ENCODE measurements around the gene FGF5. TPM values are rescaled to one million over a fixed set of nuclear protein-coding genes. Genes with fewer than 3 reads are reported as not detected.

The FGF5 gene
- total RNA-seq, 1 donor from 2014 or later = 2.1 TPM

GRCh38 chr4:80254114-80254513 lies 12.3 kb upstream of the FGF5 start:
- TF ChIP-seq EZH2 (IDR thresholded peaks at IDR 0.05; ENCODE audit: insufficient read depth, low read length) = no peak
- no peak for TF ChIP-seq CTCF (IDR thresholded peaks at IDR 0.05; ENCODE audit: insufficient read depth, low read depth, low read length)
- Histone ChIP-seq H3K27ac (ENCODE audit: low read depth, low read length) (no peak overlapping the region), H3K9ac (ENCODE audit: low read length) (no peak overlapping the region), H3K27me3 (ENCODE audit: insufficient read depth, low read length) (no peaks in the 10 kb centered on the region), H2AFZ (ENCODE audit: low read depth, low read length) (no peak overlapping the region), H3K9me3 (ENCODE audit: insufficient read depth, low read depth, low read length) (no peaks in the 10 kb centered on the region), H4K20me1 (ENCODE audit: insufficient read depth, low read length) (no peaks in the 10 kb centered on the region), H3K36me3 (ENCODE audit: insufficient read depth, low read length) (no peaks in the 10 kb centered on the region), H3K4me1 (ENCODE audit: insufficient read depth, low read length) (no peaks in the 10 kb centered on the region), H3K79me2 (ENCODE audit: insufficient read depth, low read length) (no peaks in the 10 kb centered on the region), H3K4me2 (ENCODE audit: low read length) (no peak overlapping the region), H3K4me3 (ENCODE audit: insufficient read depth, low read depth, low read length) (no peak overlapping the region)
- peaks cover 12% of the 10 kb centered on the region for H3K27me3 Mint-ChIP-seq (ENCODE audit: low read depth, unreplicated experiment)
- no peak overlapping the region for H3K4me3 Mint-ChIP-seq (ENCODE audit: unreplicated experiment)
- H3K36me3 Mint-ChIP-seq (ENCODE audit: low read depth, unreplicated experiment) = no peaks in the 10 kb centered on the region
- no peak for FAIRE-seq
- no peaks in the 10 kb centered on the region for H3K4me1 Mint-ChIP-seq (ENCODE audit: low read depth, unreplicated experiment)
- DNase-seq (ENCODE audit: low read depth) = no peak
- no peak overlapping the region for H3K27ac Mint-ChIP-seq (ENCODE audit: unreplicated experiment)
- H3K9me3 Mint-ChIP-seq (ENCODE audit: unreplicated experiment) = no peaks in the 10 kb centered on the region

GRCh38 chr4:80255329-80256095 lies 11.0 kb upstream of the FGF5 start:
- Histone ChIP-seq H4K20me1 (ENCODE audit: insufficient read depth, low read length) (no peaks in the 10 kb centered on the region), H3K4me3 (ENCODE audit: insufficient read depth, low read depth, low read length) (no peak overlapping the region), H3K4me2 (ENCODE audit: low read length) (peak overlapping the region; percentile 59), H3K9me3 (ENCODE audit: insufficient read depth, low read depth, low read length) (no peaks in the 10 kb centered on the region), H3K27ac (ENCODE audit: low read depth, low read length) (peak overlapping the region; percentile 57), H3K4me1 (ENCODE audit: insufficient read depth, low read length) (no peaks in the 10 kb centered on the region), H3K27me3 (ENCODE audit: insufficient read depth, low read length) (no peaks in the 10 kb centered on the region), H2AFZ (ENCODE audit: low read depth, low read length) (no peak overlapping the region), H3K9ac (ENCODE audit: low read length) (peak overlapping the region; percentile 29), H3K79me2 (ENCODE audit: insufficient read depth, low read length) (no peaks in the 10 kb centered on the region), H3K36me3 (ENCODE audit: insufficient read depth, low read length) (no peaks in the 10 kb centered on the region)
- no peaks in the 10 kb centered on the region for H3K36me3 Mint-ChIP-seq (ENCODE audit: low read depth, unreplicated experiment)
- H3K9me3 Mint-ChIP-seq (ENCODE audit: unreplicated experiment) = no peaks in the 10 kb centered on the region
- H3K27me3 Mint-ChIP-seq (ENCODE audit: low read depth, unreplicated experiment) = peaks cover 20% of the 10 kb centered on the region
- H3K4me3 Mint-ChIP-seq (ENCODE audit: unreplicated experiment) = no peak overlapping the region
- no peak for TF ChIP-seq EZH2 (IDR thresholded peaks at IDR 0.05; ENCODE audit: insufficient read depth, low read length)
- TF ChIP-seq CTCF (IDR thresholded peaks at IDR 0.05; ENCODE audit: insufficient read depth, low read depth, low read length) = no peak
- no peaks in the 10 kb centered on the region for H3K4me1 Mint-ChIP-seq (ENCODE audit: low read depth, unreplicated experiment)
- peak; percentile 90 for FAIRE-seq
- no peak overlapping the region for H3K27ac Mint-ChIP-seq (ENCODE audit: unreplicated experiment)
- DNase-seq (ENCODE audit: low read depth) = peak; percentile 43

GRCh38 chr4:80257851-80258250 lies 8.6 kb upstream of the FGF5 start:
- Mint-ChIP-seq H3K27me3 (ENCODE audit: low read depth, unreplicated experiment) (peaks cover 43% of the 10 kb centered on the region), H3K36me3 (ENCODE audit: low read depth, unreplicated experiment) (no peaks in the 10 kb centered on the region), H3K27ac (ENCODE audit: unreplicated experiment) (no peak overlapping the region), H3K4me1 (ENCODE audit: low read depth, unreplicated experiment) (no peaks in the 10 kb centered on the region), H3K9me3 (ENCODE audit: unreplicated experiment) (no peaks in the 10 kb centered on the region), H3K4me3 (ENCODE audit: unreplicated experiment) (no peak overlapping the region)
- TF ChIP-seq CTCF (IDR thresholded peaks at IDR 0.05; ENCODE audit: insufficient read depth, low read depth, low read length) = no peak
- TF ChIP-seq EZH2 (IDR thresholded peaks at IDR 0.05; ENCODE audit: insufficient read depth, low read length) = no peak
- Histone ChIP-seq H3K36me3 (ENCODE audit: insufficient read depth, low read length) (no peaks in the 10 kb centered on the region), H4K20me1 (ENCODE audit: insufficient read depth, low read length) (no peaks in the 10 kb centered on the region), H3K4me3 (ENCODE audit: insufficient read depth, low read depth, low read length) (no peak overlapping the region), H3K27me3 (ENCODE audit: insufficient read depth, low read length) (no peaks in the 10 kb centered on the region), H3K4me1 (ENCODE audit: insufficient read depth, low read length) (no peaks in the 10 kb centered on the region), H3K4me2 (ENCODE audit: low read length) (no peak overlapping the region), H3K9ac (ENCODE audit: low read length) (no peak overlapping the region), H2AFZ (ENCODE audit: low read depth, low read length) (no peak overlapping the region), H3K79me2 (ENCODE audit: insufficient read depth, low read length) (no peaks in the 10 kb centered on the region), H3K9me3 (ENCODE audit: insufficient read depth, low read depth, low read length) (no peaks in the 10 kb centered on the region), H3K27ac (ENCODE audit: low read depth, low read length) (no peak overlapping the region)
- DNase-seq (ENCODE audit: low read depth) (no peak), FAIRE-seq (no peak)

Data from astrocyte (in vitro differentiated cells and primary cell).